ENCODE data around the gene SMS.

DNA sequence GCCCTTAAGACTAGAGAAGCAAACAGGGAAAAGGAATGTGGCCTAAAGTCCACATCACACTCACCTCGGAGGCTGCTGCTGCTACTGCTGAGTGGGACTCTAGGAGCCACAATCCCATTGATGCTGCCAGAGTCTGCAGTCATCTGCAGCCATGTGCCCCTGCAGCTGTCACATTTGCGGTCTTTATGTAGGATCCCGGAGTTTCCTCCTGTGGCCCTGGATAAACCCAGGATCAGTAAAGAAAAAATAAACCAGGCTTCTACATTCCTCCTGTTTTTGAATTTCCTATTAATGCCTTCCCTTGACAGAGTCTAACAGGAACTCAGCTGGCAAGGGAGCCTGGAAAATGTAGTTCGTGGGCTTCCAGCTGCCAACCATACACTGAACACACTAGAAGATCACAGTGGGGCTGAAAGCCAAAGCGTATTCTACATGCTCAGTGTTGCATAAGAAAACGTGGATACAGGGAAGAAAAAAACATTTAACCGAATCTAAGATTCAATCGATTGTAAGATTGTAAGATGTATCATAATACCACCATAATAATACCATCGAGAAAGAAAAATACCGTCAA, 81.3 kb downstream of the SMS start:
- TF ChIP-seq CTCF (IDR thresholded peaks at IDR 0.05; ENCODE audit: insufficient read depth, low read length) (no peak), POLR2AphosphoS5 (IDR thresholded peaks at IDR 0.05; ENCODE audit: low read depth) (no peak), SPI1 (IDR thresholded peaks at IDR 0.05; ENCODE audit: borderline replicate concordance, low read depth) (no peak)
- TF ChIP-seq, protein P1, sequence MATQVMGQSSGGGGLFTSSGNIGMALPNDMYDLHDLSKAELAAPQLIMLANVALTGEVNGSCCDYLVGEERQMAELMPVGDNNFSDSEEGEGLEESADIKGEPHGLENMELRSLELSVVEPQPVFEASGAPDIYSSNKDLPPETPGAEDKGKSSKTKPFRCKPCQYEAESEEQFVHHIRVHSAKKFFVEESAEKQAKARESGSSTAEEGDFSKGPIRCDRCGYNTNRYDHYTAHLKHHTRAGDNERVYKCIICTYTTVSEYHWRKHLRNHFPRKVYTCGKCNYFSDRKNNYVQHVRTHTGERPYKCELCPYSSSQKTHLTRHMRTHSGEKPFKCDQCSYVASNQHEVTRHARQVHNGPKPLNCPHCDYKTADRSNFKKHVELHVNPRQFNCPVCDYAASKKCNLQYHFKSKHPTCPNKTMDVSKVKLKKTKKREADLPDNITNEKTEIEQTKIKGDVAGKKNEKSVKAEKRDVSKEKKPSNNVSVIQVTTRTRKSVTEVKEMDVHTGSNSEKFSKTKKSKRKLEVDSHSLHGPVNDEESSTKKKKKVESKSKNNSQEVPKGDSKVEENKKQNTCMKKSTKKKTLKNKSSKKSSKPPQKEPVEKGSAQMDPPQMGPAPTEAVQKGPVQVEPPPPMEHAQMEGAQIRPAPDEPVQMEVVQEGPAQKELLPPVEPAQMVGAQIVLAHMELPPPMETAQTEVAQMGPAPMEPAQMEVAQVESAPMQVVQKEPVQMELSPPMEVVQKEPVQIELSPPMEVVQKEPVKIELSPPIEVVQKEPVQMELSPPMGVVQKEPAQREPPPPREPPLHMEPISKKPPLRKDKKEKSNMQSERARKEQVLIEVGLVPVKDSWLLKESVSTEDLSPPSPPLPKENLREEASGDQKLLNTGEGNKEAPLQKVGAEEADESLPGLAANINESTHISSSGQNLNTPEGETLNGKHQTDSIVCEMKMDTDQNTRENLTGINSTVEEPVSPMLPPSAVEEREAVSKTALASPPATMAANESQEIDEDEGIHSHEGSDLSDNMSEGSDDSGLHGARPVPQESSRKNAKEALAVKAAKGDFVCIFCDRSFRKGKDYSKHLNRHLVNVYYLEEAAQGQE (IDR thresholded peaks at IDR 0.05; ENCODE audit: insufficient replicate concordance, low read depth), result no peak
